NK-92 (cell line): ENCODE data around the gene SUPT20HL2.
"Not testable (repeated sequence)": the region's sequence is repeated elsewhere in the genome, so short reads cannot be mapped to it uniquely, and the experiment has no call there.

Experiments
- DNase-seq: peaks from one replicate; lab custom pipeline; 2025; ENCODE audit not compliant: unreplicated experiment; lab: John Stamatoyannopoulos, UW

SUPT20HL2 gene

GRCh38 chrX:24314019-24314635, at the start of gene SUPT20HL2:
SUPT20HL2 (minus strand) TSS chrX:24314069; CDS start chrX:24313315, 754 bp downstream.
- DNase-seq = no peak

DNA sequence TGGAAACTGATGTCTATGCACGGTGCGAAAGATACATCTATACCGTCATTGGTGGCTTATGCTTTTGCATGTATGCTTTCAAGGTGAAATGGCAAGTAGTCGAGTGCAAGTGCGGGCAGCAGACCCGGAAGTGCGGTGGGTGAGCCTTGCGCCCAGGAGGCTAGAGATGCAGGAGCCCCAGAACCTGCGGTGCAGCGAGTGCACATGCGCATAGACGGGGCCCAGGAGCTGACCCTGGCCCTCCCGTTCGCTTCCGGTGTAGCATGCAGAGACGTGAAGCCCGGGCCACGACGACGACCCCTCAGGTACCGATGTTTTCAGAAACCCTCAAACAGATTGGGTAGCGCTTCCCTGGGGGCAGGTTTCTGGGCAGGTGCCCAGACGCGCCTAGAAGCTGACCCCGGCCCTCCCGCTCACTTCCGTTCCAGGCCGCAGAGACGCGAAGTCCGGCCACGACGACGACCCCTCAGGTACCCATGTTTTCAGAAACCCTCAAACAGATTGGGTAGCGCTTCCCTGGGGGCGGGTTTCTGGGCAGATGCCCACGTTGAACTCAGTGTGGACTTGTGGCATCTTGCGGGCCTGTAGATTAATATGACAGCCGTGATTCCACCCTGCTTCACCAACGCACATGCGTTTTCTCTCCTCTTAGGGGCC, 48.3 kb upstream of the SUPT20HL2 start:
- not testable (repeated sequence) for DNase-seq

GRCh38 chrX:24360272-24360671, 46.4 kb upstream of the SUPT20HL2 start, which contains the start of gene SUPT20HL1:
SUPT20HL1 (plus strand) TSS chrX:24360639; CDS start chrX:24362761, 2,122 bp downstream.
- no peak for DNase-seq

GRCh38 chrX:24357106-24357505, 43.2 kb upstream of the SUPT20HL2 start:
- DNase-seq = no peak

GRCh38 chrX:24355095-24355494, 41.2 kb upstream of the SUPT20HL2 start:
- DNase-seq = no peak

- no peak for DNase-seq
Observed at GRCh38 chrX:24350217-24350616, 36.3 kb upstream of the SUPT20HL2 start.

GRCh38 chrX:24347881-24348280, 34.0 kb upstream of the SUPT20HL2 start:
- DNase-seq = no peak

DNA sequence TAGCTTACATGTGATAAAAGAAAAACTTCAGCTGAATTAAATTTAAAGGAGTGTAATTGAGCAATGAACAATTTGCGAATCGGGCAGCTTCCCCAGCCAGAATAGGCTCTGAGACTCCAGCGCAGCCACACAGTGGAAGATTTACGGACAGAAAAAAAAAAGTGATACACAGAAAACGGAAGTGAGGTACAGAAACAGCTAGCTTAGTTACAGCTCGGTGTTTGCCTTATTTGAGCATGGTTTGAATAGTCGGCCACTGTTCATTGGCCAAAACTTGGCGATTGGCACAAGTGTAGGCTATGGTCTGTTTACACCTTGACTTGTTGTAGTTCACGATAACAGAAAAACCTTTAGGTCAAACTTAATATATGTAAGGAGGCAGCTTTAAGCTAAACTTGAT, 29.9 kb upstream of the SUPT20HL2 start:
- no peak for DNase-seq

DNA sequence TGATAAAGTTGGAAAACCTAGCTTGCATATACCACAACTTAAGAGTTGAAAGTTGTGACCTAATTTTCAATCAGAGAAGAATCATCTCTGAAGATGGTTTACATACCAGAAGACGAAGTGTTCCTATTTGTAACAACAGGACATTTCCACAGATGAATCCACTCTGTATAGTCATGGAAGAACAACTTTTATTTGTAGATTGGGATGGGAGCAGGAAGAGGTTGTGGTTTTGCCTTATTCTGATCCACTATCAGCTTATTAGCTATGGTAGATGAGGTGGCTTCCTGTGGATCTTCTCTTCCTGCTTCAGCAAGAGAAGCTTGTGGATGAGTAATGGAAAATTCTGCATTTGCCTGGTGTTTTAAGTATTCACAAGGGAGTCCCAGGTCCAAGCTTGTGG, 27.9 kb upstream of the SUPT20HL2 start:
- DNase-seq = no peak

GRCh38 chrX:24340501-24340900, 26.6 kb upstream of the SUPT20HL2 start:
- DNase-seq = no peak

DNA sequence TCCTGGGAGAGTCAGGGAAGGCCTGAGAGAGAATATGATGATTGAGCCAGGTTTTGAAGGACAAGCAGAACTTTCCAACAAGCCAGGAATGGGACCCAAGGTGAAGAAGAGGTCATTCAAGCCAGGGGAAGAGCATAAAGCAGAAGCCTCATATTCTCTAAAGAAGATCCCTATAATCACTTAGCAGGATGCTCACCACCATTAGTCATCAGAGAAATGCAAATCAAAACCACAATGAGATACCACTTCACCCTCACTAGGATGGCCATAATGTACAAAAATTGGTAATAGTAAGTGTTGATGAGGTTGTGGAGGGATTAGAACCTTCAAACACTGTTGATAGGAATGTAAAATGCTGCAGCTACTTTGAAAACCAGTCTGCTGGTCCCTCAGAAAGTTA, 26.0 kb upstream of the SUPT20HL2 start:
- no peak for DNase-seq

GRCh38 chrX:24335871-24336270, 22.0 kb upstream of the SUPT20HL2 start:
- DNase-seq = no peak

GRCh38 chrX:24334461-24334860, 20.6 kb upstream of the SUPT20HL2 start:
- no peak for DNase-seq

DNA sequence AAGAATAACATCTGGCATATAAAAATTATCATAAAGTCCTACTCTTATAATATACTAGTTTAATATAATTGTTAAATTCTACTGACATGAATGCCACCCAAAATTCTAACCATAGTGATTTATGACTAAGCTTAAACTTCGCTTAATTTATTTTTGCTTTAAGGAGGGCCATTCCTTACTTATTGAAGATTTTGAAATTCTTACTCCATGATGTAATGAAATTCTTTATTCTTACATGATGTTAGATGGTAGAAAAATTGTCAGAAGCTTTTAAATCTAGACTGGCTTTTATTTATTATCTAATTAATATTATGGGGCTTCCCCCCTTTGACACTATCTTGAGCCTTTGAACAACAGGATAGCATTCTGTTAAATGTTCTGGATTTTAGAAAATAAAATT, 19.5 kb upstream of the SUPT20HL2 start:
- no peak for DNase-seq

- no peak for DNase-seq
Observed at GRCh38 chrX:24332878-24333277, 19.0 kb upstream of the SUPT20HL2 start.

DNA sequence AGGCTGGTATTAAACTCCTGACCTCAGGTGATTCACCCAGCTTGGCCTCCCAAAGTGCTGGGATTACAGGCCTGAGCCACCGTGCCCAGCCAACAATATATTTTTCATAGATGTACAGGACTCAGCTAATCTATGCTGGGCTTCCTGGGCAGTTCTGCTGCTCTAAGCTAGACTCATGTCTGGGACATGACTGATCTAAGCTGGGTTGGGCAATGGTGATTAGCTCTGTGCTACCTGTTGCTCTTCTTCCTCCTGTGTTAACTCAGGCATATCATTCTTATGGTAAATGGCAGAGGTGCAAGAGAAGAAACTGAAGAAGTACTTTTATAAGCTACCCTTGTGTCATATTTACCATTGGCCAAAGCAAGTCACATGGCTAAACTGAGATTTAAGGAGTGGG, 11.4 kb upstream of the SUPT20HL2 start:
- no peak for DNase-seq

DNA sequence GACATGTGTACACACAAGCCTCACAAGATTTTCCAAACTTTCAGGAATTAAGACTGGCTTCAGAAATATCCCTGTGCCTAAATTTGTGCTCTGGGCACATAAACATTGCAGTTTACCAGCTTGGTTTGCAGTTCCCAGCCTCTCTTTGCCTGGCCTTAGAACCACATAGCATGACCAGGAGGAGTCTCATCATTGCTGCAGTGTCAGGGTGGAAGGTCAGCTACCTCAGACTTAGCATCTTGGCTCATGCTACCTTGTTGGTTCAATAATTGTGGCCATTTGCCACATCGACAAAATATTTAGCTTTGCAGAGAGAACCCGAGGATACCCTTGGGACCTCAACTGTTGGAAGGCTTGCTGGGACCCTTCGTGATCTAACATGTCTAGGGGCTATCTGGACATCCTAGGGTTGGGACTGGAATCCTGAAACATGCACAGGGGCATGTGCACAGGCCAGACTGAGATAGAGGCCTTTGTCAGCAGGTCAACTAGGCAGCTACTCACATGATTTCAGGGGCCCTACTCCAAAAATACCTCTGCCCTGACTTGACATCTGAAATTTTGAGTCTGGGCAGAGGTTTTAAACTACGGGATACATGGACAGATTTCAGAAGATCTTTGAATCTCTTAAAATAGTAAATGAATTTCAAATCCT, 8.0 kb upstream of the SUPT20HL2 start:
- no peak for DNase-seq

DNA sequence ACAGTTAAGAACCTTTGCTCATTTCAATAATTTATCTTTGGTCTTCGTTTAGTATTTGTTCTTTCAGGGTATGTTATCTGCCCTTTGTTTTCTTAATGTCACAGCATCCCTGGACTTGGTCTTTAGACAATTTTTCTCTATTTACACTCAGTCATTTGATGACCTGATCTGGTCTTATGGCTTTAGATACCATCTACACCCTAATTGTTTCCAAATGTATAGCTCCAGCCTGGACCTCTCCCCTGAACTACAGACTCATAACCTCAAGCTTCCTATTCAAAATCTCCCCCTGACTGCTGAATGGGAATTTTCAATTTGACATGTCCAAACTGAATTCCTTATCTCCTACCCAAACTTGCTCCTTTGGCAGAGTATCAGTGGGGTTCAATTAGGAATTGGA, 3.7 kb upstream of the SUPT20HL2 start:
- no peak for DNase-seq

DNA sequence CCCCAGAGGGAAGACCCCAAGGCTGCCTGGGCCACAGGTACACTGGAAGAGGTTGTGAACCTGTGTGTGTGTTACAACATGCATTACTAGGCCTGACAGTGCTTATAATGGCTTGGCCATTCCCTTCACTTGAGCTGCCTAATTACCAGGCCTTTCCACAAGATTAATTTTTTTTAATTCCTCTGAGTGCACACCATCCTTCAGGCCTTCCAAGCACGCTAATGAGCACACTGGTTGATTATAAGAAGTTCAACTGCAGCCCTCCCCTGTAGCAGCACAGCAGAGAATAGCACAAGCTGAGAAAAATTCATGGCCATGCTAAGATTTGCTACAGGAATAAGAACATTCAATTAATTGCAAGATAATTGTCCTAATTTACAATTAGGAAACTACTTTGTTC, 2.2 kb upstream of the SUPT20HL2 start:
- DNase-seq = no peak

DNA sequence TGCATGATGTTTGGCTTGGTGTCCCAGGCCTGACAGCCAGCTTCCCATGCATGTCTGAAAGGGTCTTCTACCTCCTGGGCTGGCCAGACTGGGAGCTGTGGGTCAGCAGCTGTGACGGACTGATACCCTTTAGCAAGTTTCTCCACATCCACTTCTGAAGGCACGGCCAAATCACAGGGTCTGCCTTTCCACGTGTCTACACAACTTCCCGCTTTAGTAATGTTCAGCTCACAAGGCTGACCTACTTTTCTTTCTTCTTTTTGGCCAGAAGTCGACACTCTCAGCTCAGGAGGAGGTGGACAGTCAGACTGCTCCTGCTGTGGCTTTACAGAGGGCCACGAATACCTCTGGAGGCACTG, 1.6 kb downstream of the SUPT20HL2 start:
- DNase-seq = not testable (repeated sequence)

DNA sequence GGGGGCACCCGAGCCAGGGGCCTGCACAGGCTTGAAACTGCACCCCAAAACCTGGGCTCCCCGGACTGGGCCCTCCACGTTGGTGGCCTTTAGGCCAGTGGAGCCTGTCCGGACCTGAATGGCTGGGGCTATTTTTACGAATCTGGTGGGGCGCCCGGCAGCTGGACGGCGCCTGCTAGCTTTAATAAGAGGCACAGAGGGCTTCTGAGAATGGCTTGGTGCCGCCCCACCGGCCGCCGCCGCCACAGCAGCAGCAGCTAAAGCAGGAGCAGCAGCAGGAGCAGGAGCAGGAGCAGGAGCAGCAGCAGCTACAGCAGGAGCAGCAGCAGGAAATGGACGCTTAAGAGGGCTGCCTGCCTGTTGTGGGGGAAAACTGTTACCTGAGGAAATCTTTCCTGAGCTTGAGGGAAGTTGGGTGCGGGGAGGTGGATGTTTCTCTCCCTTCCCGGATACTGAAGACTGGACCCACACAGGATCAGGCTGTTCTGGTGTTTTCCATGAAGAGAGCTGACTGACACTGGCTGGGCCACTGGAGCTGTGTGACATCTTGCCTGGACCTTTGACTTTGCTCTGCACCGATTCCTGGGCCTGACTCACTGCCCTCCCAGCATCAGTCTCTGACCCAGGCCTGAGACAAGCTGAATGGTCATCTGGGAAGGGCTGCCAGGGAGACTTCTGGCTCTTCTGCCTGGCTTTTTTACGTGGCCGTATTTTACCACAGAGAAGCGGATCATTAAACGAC, 2.2 kb downstream of the SUPT20HL2 start:
- not testable (repeated sequence) for DNase-seq

GRCh38 chrX:24310916-24311315, 3.0 kb downstream of the SUPT20HL2 start:
- not testable (repeated sequence) for DNase-seq
